Body of pancreas (tissue), 4 donors: Measurements from ENCODE around the gene DLX4. TPM values are rescaled to one million over a fixed set of nuclear protein-coding genes. Genes with fewer than 3 reads are reported as not detected.

ENCODE experiments used
- ATAC-seq: fragments of 150-250 bp; one replicate; pipeline ENCODE4 v1.9.1; 2016
- DNase-seq, 4 donors: peaks; one replicate each; pipeline ENCODE4 v3.0.0-alpha.2; 2019
- H3K27ac ChIP-seq, 4 donors: fragments of 200-600 bp; sonication (generic); 1 replicate in 3 of 4; 2 replicates in 1 of 4; pipeline versions ENCODE4 v1.5.1 to v1.6.1; 2016 to 2019; ENCODE audit warnings: mild to moderate bottlenecking in 1 of 4, mixed read lengths in 1 of 4, moderate library complexity in 1 of 4
- H3K27me3 ChIP-seq, 2 donors: fragments of 200-600 bp; sonication (generic); one replicate each; pipeline ENCODE4 v1.6.0; 2016; ENCODE audit warnings: mild to moderate bottlenecking in 1 of 2
- H3K36me3 ChIP-seq, 2 donors: fragments of 200-600 bp; sonication (generic); replicated peaks in 1 of 2; 2 replicates each; pipeline ENCODE4 v1.5.1; 2016; ENCODE audit warnings: low read depth in 2 of 2; ENCODE audit not compliant: insufficient read depth in 1 of 2
- H3K4me1 ChIP-seq: fragments of 200-600 bp; sonication (generic); one replicate; pipeline ENCODE4 v1.6.0; 2016
- H3K4me3 ChIP-seq, 2 donors: fragments of 200-600 bp; sonication (generic); 1 replicate in 1 of 2; 2 replicates in 1 of 2; pipeline ENCODE4 v1.5.1; 2016 to 2019
- H3K9me3 ChIP-seq, 3 donors: fragments of 200-600 bp; sonication (generic); 1 replicate in 2 of 3; 2 replicates in 1 of 3; pipeline ENCODE4 v1.5.1; 2016
- POLR2A ChIP-seq, 3 donors: fragments of 450-650 bp; IDR thresholded peaks; one replicate each; pipeline ENCODE4 v1.6.1; 2016; ENCODE audit warnings: antibody characterized with exemption in 3 of 3, mild to moderate bottlenecking in 2 of 3
- WGBS, 2 donors: methylation state at CpG; one replicate each; pipeline ENCODE4 v1.1.5; 2017; 5-methylcytosine and 5-hydroxymethylcytosine counted together
- intact Hi-C: fragments of 100-400 bp; cut with DNase I; formaldehyde crosslinking; loops from one replicate; pipeline ENCODE4 v1.15.1; 2023
- total RNA-seq, 2 donors: library from RNA; depleted of rRNA; stranded (reverse); fragments of >200 nt; gene quantifications; one replicate each; pipeline ENCODE4 v1.1.0, GENCODE V29; 2016
- TF ChIP-seq, protein P1 (sequence below), 7 experiments: fragments of 450-650 bp in 4 of 7; fragments of 200-600 bp in 3 of 7; sonication (generic) in 3 of 7; IDR thresholded peaks; one replicate each; pipeline ENCODE4 v1.5.1; 2016 to 2019; ENCODE audit warnings: antibody characterized with exemption in 7 of 7

DLX4 gene, protein sequence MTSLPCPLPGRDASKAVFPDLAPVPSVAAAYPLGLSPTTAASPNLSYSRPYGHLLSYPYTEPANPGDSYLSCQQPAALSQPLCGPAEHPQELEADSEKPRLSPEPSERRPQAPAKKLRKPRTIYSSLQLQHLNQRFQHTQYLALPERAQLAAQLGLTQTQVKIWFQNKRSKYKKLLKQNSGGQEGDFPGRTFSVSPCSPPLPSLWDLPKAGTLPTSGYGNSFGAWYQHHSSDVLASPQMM
- not detected for total RNA-seq

DNA sequence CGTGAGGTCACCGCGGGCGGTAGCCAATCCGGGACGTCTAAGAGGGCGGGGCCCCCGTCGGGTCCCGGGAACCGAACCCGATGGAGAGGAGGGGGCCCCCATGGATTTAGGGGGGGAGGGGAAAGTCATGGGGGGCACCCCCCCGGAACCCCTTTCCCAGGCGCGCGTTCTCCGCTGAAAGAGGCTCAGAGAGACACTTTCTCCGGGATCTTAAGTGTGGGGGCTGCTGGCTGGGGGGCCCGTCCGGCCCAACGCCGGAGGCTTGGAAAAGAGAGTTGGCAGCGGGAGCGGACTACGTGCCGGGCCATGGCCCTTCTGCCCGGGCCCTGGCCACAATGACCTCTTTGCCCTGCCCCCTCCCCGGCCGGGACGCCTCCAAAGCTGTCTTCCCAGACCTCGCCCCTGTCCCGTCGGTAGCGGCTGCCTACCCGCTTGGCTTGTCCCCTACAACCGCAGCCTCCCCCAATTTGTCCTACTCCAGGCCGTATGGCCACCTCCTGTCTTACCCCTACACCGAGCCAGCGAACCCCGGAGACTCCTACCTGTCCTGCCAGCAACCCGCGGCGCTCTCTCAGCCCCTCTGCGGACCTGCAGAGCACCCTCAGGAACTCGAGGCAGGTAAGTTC is at the start of gene DLX4:
TSS of gene DLX4 (plus strand) at position 57 of the 626 bp plus-strand sequence. CDS start at position 336, 279 bp downstream.
- Histone ChIP-seq H3K27ac (no peak within 1 kb of the TSS), H3K4me3 (peak within 1 kb of the TSS in 1 of 2 donors; percentile 1), H3K9me3 (no peaks in the 10 kb centered on the region), H3K4me1 (peaks cover 37% of the 10 kb centered on the region), H3K27me3 (peaks cover 0 to 43% of the 10 kb centered on the region in 2 donors), H3K36me3 (no peaks in the 10 kb centered on the region)
- ATAC-seq (no peak), DNase-seq (no peak)
- WGBS, 2 donors = 2 to 9% methylated on average over 13 to 45 of the region's 45 CpGs
- TF ChIP-seq, protein P1, sequence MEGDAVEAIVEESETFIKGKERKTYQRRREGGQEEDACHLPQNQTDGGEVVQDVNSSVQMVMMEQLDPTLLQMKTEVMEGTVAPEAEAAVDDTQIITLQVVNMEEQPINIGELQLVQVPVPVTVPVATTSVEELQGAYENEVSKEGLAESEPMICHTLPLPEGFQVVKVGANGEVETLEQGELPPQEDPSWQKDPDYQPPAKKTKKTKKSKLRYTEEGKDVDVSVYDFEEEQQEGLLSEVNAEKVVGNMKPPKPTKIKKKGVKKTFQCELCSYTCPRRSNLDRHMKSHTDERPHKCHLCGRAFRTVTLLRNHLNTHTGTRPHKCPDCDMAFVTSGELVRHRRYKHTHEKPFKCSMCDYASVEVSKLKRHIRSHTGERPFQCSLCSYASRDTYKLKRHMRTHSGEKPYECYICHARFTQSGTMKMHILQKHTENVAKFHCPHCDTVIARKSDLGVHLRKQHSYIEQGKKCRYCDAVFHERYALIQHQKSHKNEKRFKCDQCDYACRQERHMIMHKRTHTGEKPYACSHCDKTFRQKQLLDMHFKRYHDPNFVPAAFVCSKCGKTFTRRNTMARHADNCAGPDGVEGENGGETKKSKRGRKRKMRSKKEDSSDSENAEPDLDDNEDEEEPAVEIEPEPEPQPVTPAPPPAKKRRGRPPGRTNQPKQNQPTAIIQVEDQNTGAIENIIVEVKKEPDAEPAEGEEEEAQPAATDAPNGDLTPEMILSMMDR (IDR thresholded peaks at IDR 0.05) = no peak
- TF ChIP-seq POLR2A (IDR thresholded peaks at IDR 0.05) = no peak
- intact Hi-C loops = no loop called here

DNA sequence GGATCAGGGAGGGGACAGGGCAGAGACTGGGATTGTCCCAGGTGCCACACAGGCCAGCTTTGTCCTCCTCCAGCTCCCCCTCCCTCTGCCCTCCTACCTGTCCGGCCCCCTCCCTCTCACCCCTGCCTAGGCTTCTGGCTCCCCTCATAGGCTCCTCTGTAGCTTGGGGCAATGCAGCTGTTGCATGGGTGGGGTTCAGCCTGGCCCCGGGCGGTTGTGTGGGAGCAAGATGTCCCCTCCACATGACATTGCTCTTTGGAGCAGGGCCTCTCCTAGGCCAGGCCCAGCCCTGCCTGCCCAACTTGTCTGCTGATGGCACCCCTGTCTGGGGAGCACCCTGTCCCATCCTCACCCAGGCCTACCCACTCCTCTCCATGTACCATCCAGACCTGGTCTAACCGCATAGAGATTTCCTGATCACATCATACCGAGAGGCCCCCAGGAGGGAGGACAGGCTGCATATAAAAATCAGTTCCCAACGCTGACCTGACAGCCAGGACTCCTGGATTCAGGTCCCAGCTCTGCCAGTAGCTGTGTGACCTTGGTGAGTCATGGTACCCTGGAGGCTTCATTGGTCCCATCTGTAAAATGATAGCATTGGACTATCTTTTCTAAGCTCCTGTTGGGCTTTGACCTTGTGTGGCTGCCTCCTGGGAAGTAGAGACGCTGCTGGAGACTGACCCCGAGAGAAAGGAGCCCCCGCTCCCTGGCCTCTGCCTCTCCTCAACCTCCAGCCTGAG is 48.8 kb upstream of the DLX4 start:
- Histone ChIP-seq H3K4me1 (no peaks in the 10 kb centered on the region), H3K27me3 (no peaks in the 10 kb centered on the region), H3K9me3 (no peaks in the 10 kb centered on the region), H3K4me3 (no peak overlapping the region), H3K27ac (no peak overlapping the region), H3K36me3 (no peaks in the 10 kb centered on the region)
- TF ChIP-seq, protein P1 (IDR thresholded peaks at IDR 0.05) = no peak
- no peak for TF ChIP-seq POLR2A (IDR thresholded peaks at IDR 0.05)
- 66 to 73% methylated on average over 4 to 9 of the region's 9 CpGs for WGBS, 2 donors
- intact Hi-C loops = no loop called here
- DNase-seq (no peak), ATAC-seq (no peak)

DNA sequence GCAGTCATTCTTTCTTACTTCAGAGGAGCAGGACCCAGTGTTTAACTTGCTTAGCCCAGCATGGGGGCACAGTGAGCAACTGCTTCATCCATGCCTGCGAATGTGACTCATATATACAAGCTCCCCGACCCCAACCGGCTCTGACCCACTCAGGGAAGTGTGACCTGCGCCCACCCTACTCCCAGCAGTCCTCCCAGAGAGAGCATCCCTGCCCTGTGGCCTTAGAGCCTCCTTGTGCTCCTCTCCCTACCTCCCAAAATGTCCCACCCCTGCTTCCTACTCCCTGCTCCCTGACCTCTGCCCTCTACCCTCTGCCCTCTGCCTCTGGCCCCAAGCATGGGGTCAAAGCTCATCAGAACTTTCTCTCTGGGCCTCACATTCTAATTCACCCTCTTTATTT is 46.9 kb upstream of the DLX4 start:
- H3K4me3 ChIP-seq = no peak overlapping the region
- no peak for DNase-seq
- no peak for TF ChIP-seq POLR2A (IDR thresholded peaks at IDR 0.05)
- TF ChIP-seq, protein P1 (IDR thresholded peaks at IDR 0.05) = no peak
- H3K27ac ChIP-seq = no peak overlapping the region
- no peaks in the 10 kb centered on the region for H3K36me3 ChIP-seq
- no peaks in the 10 kb centered on the region for H3K27me3 ChIP-seq
- H3K9me3 ChIP-seq = no peaks in the 10 kb centered on the region
- ATAC-seq = no peak
- WGBS, 2 donors = 75 to 76% methylated on average over 4 of the region's 4 CpGs
- intact Hi-C loops = no loop called here
- no peaks in the 10 kb centered on the region for H3K4me1 ChIP-seq

DNA sequence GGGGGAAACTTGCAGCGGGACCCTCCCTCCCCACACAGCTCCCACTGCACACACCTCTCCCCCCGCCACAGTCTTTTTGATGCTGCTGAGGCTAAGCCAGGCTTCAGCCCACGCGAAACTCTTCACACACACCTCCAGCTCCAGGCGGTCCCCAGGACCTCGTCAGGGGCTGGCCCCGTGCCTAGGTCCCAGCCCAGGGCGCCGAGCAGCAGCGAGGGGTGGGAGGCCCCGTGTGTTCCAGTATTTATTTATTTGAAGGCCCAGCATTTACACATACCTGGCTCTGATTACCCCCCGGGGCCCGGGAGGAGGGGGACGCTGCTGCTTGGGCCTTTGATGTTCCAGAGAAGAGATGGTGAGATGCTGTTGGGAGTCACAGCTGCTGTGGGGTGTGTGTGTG is 44.9 kb upstream of the DLX4 start:
- H3K4me1 ChIP-seq = no peaks in the 10 kb centered on the region
- H3K27me3 ChIP-seq = no peaks in the 10 kb centered on the region
- DNase-seq (no peak), ATAC-seq (no peak)
- no peaks in the 10 kb centered on the region for H3K9me3 ChIP-seq
- no peaks in the 10 kb centered on the region for H3K36me3 ChIP-seq
- TF ChIP-seq POLR2A (IDR thresholded peaks at IDR 0.05) = no peak
- no peak overlapping the region for H3K27ac ChIP-seq
- whole genome bisulfite sequencing, 2 donors = 39 to 55% methylated on average over 14 of the region's 14 CpGs
- no peak overlapping the region for H3K4me3 ChIP-seq
- intact Hi-C loops = no loop called here

DNA sequence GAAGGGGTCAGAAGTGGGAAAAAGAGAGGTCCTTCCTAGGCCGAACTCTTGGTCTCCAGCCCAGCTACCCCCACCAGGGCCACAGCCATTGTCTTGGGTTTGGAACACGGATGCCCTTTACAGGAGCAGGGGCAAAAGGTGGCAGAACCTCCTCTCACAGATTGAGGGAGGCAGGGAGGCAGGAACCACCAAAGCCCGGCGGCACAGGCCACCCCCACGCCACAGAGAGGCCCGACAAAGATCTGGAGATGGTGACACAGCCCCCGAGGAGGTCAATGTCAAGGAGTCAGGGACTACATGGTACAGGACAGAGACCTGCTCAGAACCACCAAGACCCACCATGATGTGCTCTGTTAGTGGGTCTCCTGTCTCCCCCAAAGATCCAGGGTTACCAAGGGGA is 44.4 kb upstream of the DLX4 start:
- Histone ChIP-seq H3K4me3 (no peak overlapping the region), H3K27ac (no peak overlapping the region), H3K4me1 (no peaks in the 10 kb centered on the region), H3K36me3 (no peaks in the 10 kb centered on the region), H3K27me3 (no peaks in the 10 kb centered on the region), H3K9me3 (no peaks in the 10 kb centered on the region)
- 61 to 74% methylated on average over 2 to 7 of the region's 7 CpGs for WGBS, 2 donors
- TF ChIP-seq, protein P1 (IDR thresholded peaks at IDR 0.05) = no peak
- no peak for TF ChIP-seq POLR2A (IDR thresholded peaks at IDR 0.05)
- no peak for ATAC-seq
- no peak for DNase-seq
- intact Hi-C loops = no loop called here
